ENCODE data around the gene USP17L13. TPM values are rescaled to one million over a fixed set of nuclear protein-coding genes. Genes with fewer than 3 reads are reported as not detected.
"Not testable (repeated sequence)": the region's sequence is repeated elsewhere in the genome, so short reads cannot be mapped to it uniquely, and the experiment has no call there.

USP17L13 gene
- not detected in 2 replicates for total RNA-seq
- polyA plus RNA-seq: not detected in 2 replicates
- not detected in 2 replicates for polyA plus RNA-seq (2011; cell fraction: cytosol; rRNA removed)
- polyA plus RNA-seq (2011; cell fraction: nucleus; rRNA removed): not detected in 2 replicates
- polyA plus RNA-seq (2012): not detected in 2 replicates
- polyA minus RNA-seq: not detected in 2 replicates
- not detected for polyA minus RNA-seq (2011; cell fraction: cytosol; rRNA and poly(A)+ RNA removed)
- not detected in 2 replicates for polyA minus RNA-seq (2011; cell fraction: nucleus; rRNA and poly(A)+ RNA removed)
- Bru-seq, nascent RNA: not detected
- not detected for BruChase-seq, experiment 1, labeled RNA remaining after a 6-hour chase
- not detected for BruChase-seq, experiment 2, labeled RNA remaining after a 2-hour chase
- long read RNA-seq: 0 reads

- H4K20me1 ChIP-seq (replicated peaks; ENCODE audit: control insufficient read depth, extremely low read depth, insufficient read depth, low read length); H3K4me2 ChIP-seq (ENCODE audit: insufficient read depth, low read length); H3K9ac ChIP-seq (replicated peaks; ENCODE audit: extremely low read depth, insufficient read depth, low read length); dilution Hi-C loops (cut with MboI; ENCODE audit: extremely low pct_ligation_motif_present, low sequenced_read_pairs); intact Hi-C loops (cut with micrococcal nuclease); DNase-seq (ENCODE audit: low read depth, low spot score); BruUV-seq (replicated peaks); POLR2A ChIA-PET; FAIRE-seq; H2AFZ ChIP-seq (ENCODE audit: low read depth, low read length); H3K27me3 ChIP-seq (ENCODE audit: control insufficient read depth in 2 of 2, insufficient read depth in 2 of 2, low read length in 2 of 2); H3K79me2 ChIP-seq (ENCODE audit: control insufficient read depth, insufficient read depth, low read length); CTCF ChIA-PET; H3K9me3 ChIP-seq (replicated peaks; ENCODE audit: control insufficient read depth, insufficient read depth, low read length); H3K27ac ChIP-seq (ENCODE audit: insufficient read depth, low read depth, low read length); H3K36me3 ChIP-seq (ENCODE audit: control insufficient read depth in 2 of 2, extremely low read depth in 1 of 2, insufficient read depth in 2 of 2, low read length in 2 of 2); H3K4me1 ChIP-seq (ENCODE audit: control insufficient read depth, extremely low read depth, insufficient read depth, low read length); H3K9me1 ChIP-seq (replicated peaks; ENCODE audit: control insufficient read depth, extremely low read depth, insufficient read depth, low read length); H3K4me3 ChIP-seq (replicated peaks in 1 of 3; ENCODE audit: insufficient read depth in 1 of 3, low read depth in 1 of 3, low read length in 3 of 3): not testable (repeated sequence)
Observed at GRCh38 chr4:9224596-9224995, at the start of gene USP17L13. Gene USP17L13 (plus strand): TSS chr4:9224896. CDS start chr4:9224896, 0 bp downstream.

- DNase-seq (ENCODE audit: low read depth, low spot score); H3K36me3 ChIP-seq (ENCODE audit: control insufficient read depth in 2 of 2, extremely low read depth in 1 of 2, insufficient read depth in 2 of 2, low read length in 2 of 2); H3K9ac ChIP-seq (replicated peaks; ENCODE audit: extremely low read depth, insufficient read depth, low read length); H2AFZ ChIP-seq (ENCODE audit: low read depth, low read length); CTCF ChIA-PET; H4K20me1 ChIP-seq (replicated peaks; ENCODE audit: control insufficient read depth, extremely low read depth, insufficient read depth, low read length); intact Hi-C loops (cut with micrococcal nuclease); FAIRE-seq; H3K9me1 ChIP-seq (replicated peaks; ENCODE audit: control insufficient read depth, extremely low read depth, insufficient read depth, low read length); H3K4me3 ChIP-seq (replicated peaks in 1 of 3; ENCODE audit: insufficient read depth in 1 of 3, low read depth in 1 of 3, low read length in 3 of 3); H3K27ac ChIP-seq (ENCODE audit: insufficient read depth, low read depth, low read length); H3K9me3 ChIP-seq (replicated peaks; ENCODE audit: control insufficient read depth, insufficient read depth, low read length); H3K27me3 ChIP-seq (ENCODE audit: control insufficient read depth in 2 of 2, insufficient read depth in 2 of 2, low read length in 2 of 2); BruUV-seq (replicated peaks); dilution Hi-C loops (cut with MboI; ENCODE audit: extremely low pct_ligation_motif_present, low sequenced_read_pairs); H3K4me1 ChIP-seq (ENCODE audit: control insufficient read depth, extremely low read depth, insufficient read depth, low read length); POLR2A ChIA-PET; H3K79me2 ChIP-seq (ENCODE audit: control insufficient read depth, insufficient read depth, low read length); H3K4me2 ChIP-seq (ENCODE audit: insufficient read depth, low read length): not testable (repeated sequence)
Observed at GRCh38 chr4:9210357-9210756, 14.3 kb upstream of the USP17L13 start, which contains the start of gene USP17L10. Gene USP17L10 (plus strand): TSS chr4:9210657. CDS start chr4:9210657, 0 bp downstream.

GRCh38 chr4:9214701-9215100 is 10.0 kb upstream of the USP17L13 start:
- FAIRE-seq; BruUV-seq (replicated peaks); H3K36me3 ChIP-seq (ENCODE audit: control insufficient read depth in 2 of 2, extremely low read depth in 1 of 2, insufficient read depth in 2 of 2, low read length in 2 of 2); H3K79me2 ChIP-seq (ENCODE audit: control insufficient read depth, insufficient read depth, low read length); H3K4me2 ChIP-seq (ENCODE audit: insufficient read depth, low read length); dilution Hi-C loops (cut with MboI; ENCODE audit: extremely low pct_ligation_motif_present, low sequenced_read_pairs); H3K9me1 ChIP-seq (replicated peaks; ENCODE audit: control insufficient read depth, extremely low read depth, insufficient read depth, low read length); CTCF ChIA-PET; POLR2A ChIA-PET; H3K4me3 ChIP-seq (replicated peaks in 1 of 3; ENCODE audit: insufficient read depth in 1 of 3, low read depth in 1 of 3, low read length in 3 of 3); H2AFZ ChIP-seq (ENCODE audit: low read depth, low read length); H3K27me3 ChIP-seq (ENCODE audit: control insufficient read depth in 2 of 2, insufficient read depth in 2 of 2, low read length in 2 of 2); DNase-seq (ENCODE audit: low read depth, low spot score); H3K4me1 ChIP-seq (ENCODE audit: control insufficient read depth, extremely low read depth, insufficient read depth, low read length); H4K20me1 ChIP-seq (replicated peaks; ENCODE audit: control insufficient read depth, extremely low read depth, insufficient read depth, low read length); H3K9ac ChIP-seq (replicated peaks; ENCODE audit: extremely low read depth, insufficient read depth, low read length); intact Hi-C loops (cut with micrococcal nuclease); H3K9me3 ChIP-seq (replicated peaks; ENCODE audit: control insufficient read depth, insufficient read depth, low read length); H3K27ac ChIP-seq (ENCODE audit: insufficient read depth, low read depth, low read length): not testable (repeated sequence)

GRCh38 chr4:9215105-9215504 is 9.6 kb upstream of the USP17L13 start, which contains the start of gene USP17L11:
Gene USP17L11 (plus strand): TSS chr4:9215405. CDS start chr4:9215405, 0 bp downstream.
- H3K9ac ChIP-seq (replicated peaks; ENCODE audit: extremely low read depth, insufficient read depth, low read length); FAIRE-seq; intact Hi-C loops (cut with micrococcal nuclease); H3K4me1 ChIP-seq (ENCODE audit: control insufficient read depth, extremely low read depth, insufficient read depth, low read length); H3K4me2 ChIP-seq (ENCODE audit: insufficient read depth, low read length); H4K20me1 ChIP-seq (replicated peaks; ENCODE audit: control insufficient read depth, extremely low read depth, insufficient read depth, low read length); H3K79me2 ChIP-seq (ENCODE audit: control insufficient read depth, insufficient read depth, low read length); H2AFZ ChIP-seq (ENCODE audit: low read depth, low read length); H3K27me3 ChIP-seq (ENCODE audit: control insufficient read depth in 2 of 2, insufficient read depth in 2 of 2, low read length in 2 of 2); BruUV-seq (replicated peaks); H3K9me3 ChIP-seq (replicated peaks; ENCODE audit: control insufficient read depth, insufficient read depth, low read length); H3K4me3 ChIP-seq (replicated peaks in 1 of 3; ENCODE audit: insufficient read depth in 1 of 3, low read depth in 1 of 3, low read length in 3 of 3); H3K27ac ChIP-seq (ENCODE audit: insufficient read depth, low read depth, low read length); H3K9me1 ChIP-seq (replicated peaks; ENCODE audit: control insufficient read depth, extremely low read depth, insufficient read depth, low read length); H3K36me3 ChIP-seq (ENCODE audit: control insufficient read depth in 2 of 2, extremely low read depth in 1 of 2, insufficient read depth in 2 of 2, low read length in 2 of 2); POLR2A ChIA-PET; CTCF ChIA-PET; dilution Hi-C loops (cut with MboI; ENCODE audit: extremely low pct_ligation_motif_present, low sequenced_read_pairs); DNase-seq (ENCODE audit: low read depth, low spot score): not testable (repeated sequence)

Data from endothelial cell of umbilical vein (primary cell).